Fibroblast of villous mesenchyme (primary cell): Measurements from ENCODE around the gene SMC1B. TPM values are rescaled to one million over a fixed set of nuclear protein-coding genes. Genes with fewer than 3 reads are reported as not detected.

Experiments
- DNase-seq: peaks from one replicate; pipeline ENCODE4 v3.0.0-alpha.2; 2010; ENCODE audit warnings: low read depth
- H3K4me3 ChIP-seq: 2 replicates; pipeline ENCODE4 v1.5.1; 2011; ENCODE audit warnings: low read depth, mild to moderate bottlenecking, low read length
- CTCF ChIP-seq: IDR thresholded peaks from 2 replicates; pipeline ENCODE4 v1.5.1; 2012; ENCODE audit warnings: low read depth, mild to moderate bottlenecking, low read length; ENCODE audit not compliant: insufficient read depth
- total RNA-seq: library from RNA; depleted of rRNA; stranded (reverse); fragments of >200 nt; gene quantifications from 2 replicates; pipeline ENCODE4 v1.2.3, GENCODE V29; 2012

SMC1B gene
- total RNA-seq, 1 donor = not detected

GRCh38 chr22:45310977-45311531 is 102.3 kb downstream of the SMC1B start:
- no peak for DNase-seq
- H3K4me3 ChIP-seq = peak overlapping the region; percentile 78
- TF ChIP-seq CTCF = no peak

- no peak for TF ChIP-seq CTCF
- DNase-seq = no peak
- peak overlapping the region; percentile 78 for H3K4me3 ChIP-seq
Observed at GRCh38 chr22:45310331-45310976, 102.9 kb downstream of the SMC1B start.

GRCh38 chr22:45309422-45310227 is 103.8 kb downstream of the SMC1B start, which contains the start of gene FAM118A:
Gene FAM118A, plus strand, starts transcription at chr22:45309934. Its CDS starts 12,446 bp downstream, at chr22:45322380.
- no peak for TF ChIP-seq CTCF
- DNase-seq = peak; percentile 93

GRCh38 chr22:45308957-45309421 is 104.4 kb downstream of the SMC1B start:
- peak overlapping the region; percentile 53 for H3K4me3 ChIP-seq
- TF ChIP-seq CTCF = no peak
- no peak for DNase-seq

More at GRCh38 chr22:45309422-45310227, 103.8 kb downstream of the SMC1B start, which contains the start of gene FAM118A:
- peak within 1 kb of the TSS; percentile 78 for H3K4me3 ChIP-seq

GRCh38 chr22:45308391-45308956 is 104.9 kb downstream of the SMC1B start:
- no peak overlapping the region for H3K4me3 ChIP-seq
- no peak for TF ChIP-seq CTCF
- no peak for DNase-seq

- DNase-seq = no peak
- H3K4me3 ChIP-seq = no peak overlapping the region
- no peak for TF ChIP-seq CTCF
Observed at GRCh38 chr22:45306139-45306538, 107.3 kb downstream of the SMC1B start.
